ENCODE results near the gene PLIN5. TPM values are rescaled to one million over a fixed set of nuclear protein-coding genes. Genes with fewer than 3 reads are reported as not detected.

Gene PLIN5
- total and polyA plus RNA-seq, 8 donors = 30.6 to 533 (median 50.7) TPM

DNA sequence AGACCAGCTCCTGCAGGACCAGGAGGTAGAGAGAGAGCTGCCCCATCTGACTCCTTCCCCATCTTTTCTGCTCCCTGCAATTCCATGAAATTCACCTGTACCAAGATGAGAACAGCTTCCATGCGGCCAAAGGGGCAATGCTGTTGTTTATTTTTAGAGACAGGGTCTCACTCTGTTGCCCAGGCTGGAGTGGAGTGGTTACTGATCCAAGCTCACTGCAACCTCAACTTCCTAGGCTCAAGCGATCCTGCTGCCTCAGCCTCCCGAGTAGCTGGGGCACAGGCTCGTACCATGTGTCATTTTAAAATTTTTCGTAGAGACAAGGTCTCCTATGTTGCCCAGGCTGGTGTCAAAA is 13.2 kb downstream of the PLIN5 start:
- Histone ChIP-seq H3K27ac (no peak overlapping the region), H3K4me1 (no peaks in the 10 kb centered on the region), H3K36me3 (no peaks in the 10 kb centered on the region), H3K9me3 (no peaks in the 10 kb centered on the region), H3K4me3 (no peak overlapping the region), H3K27me3 (no peaks in the 10 kb centered on the region)
- FAIRE-seq (no peak), DNase-seq (no peak), ATAC-seq (no peak)
- 90 to 96% methylated on average over 5 of the region's 5 CpGs for WGBS, 2 donors
- TF ChIP-seq, protein P1, sequence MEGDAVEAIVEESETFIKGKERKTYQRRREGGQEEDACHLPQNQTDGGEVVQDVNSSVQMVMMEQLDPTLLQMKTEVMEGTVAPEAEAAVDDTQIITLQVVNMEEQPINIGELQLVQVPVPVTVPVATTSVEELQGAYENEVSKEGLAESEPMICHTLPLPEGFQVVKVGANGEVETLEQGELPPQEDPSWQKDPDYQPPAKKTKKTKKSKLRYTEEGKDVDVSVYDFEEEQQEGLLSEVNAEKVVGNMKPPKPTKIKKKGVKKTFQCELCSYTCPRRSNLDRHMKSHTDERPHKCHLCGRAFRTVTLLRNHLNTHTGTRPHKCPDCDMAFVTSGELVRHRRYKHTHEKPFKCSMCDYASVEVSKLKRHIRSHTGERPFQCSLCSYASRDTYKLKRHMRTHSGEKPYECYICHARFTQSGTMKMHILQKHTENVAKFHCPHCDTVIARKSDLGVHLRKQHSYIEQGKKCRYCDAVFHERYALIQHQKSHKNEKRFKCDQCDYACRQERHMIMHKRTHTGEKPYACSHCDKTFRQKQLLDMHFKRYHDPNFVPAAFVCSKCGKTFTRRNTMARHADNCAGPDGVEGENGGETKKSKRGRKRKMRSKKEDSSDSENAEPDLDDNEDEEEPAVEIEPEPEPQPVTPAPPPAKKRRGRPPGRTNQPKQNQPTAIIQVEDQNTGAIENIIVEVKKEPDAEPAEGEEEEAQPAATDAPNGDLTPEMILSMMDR (IDR thresholded peaks at IDR 0.05) = no peak
- intact Hi-C loops (cut with DNase I) = no loop called here

DNA sequence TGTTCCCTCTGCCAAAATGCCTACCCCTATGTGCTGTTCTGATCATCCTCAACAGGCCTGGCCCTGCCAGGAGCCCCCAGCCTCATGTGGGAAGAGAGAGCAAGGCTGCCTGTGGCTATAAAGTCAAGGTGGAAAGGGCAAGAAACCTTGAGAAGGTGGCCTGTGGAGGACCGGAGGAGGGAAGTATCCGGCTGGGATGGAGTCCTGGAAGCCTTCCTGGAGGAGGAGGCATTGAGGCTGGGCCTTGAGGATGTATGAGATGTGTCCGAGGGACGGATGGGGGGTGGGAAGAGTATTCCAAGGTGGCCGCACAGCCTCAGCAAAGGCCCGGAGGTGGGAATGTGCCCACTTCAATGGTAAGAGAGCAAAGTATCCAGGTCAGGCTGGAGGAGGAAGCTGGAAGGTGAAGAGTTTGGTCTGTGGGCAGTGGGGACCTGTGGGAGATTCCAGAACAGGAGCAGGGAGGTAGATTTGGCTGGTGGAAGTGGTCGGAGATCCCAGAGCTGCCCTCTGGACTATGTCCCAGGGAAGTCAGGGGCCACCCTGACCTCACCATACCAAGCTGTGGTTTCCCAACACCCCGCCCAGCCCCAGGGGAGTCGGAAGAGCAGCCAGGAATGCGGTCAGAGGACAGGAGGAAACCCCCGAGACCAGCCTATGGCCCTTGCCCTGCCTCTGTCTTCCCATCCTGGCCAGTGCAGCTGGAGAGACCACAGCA is 13.7 kb downstream of the PLIN5 start:
- H3K27me3 ChIP-seq = no peaks in the 10 kb centered on the region
- FAIRE-seq (no peak), DNase-seq (no peak), ATAC-seq (no peak)
- no peaks in the 10 kb centered on the region for H3K9me3 ChIP-seq
- no peak overlapping the region for H3K4me3 ChIP-seq
- intact Hi-C loops (cut with DNase I) = no loop called here
- no peaks in the 10 kb centered on the region for H3K36me3 ChIP-seq
- H3K27ac ChIP-seq = no peak overlapping the region
- no peaks in the 10 kb centered on the region for H3K4me1 ChIP-seq
- TF ChIP-seq, protein P1 (IDR thresholded peaks at IDR 0.05) = no peak
- WGBS, 2 donors = 87% methylated on average over 11 of the region's 11 CpGs

DNA sequence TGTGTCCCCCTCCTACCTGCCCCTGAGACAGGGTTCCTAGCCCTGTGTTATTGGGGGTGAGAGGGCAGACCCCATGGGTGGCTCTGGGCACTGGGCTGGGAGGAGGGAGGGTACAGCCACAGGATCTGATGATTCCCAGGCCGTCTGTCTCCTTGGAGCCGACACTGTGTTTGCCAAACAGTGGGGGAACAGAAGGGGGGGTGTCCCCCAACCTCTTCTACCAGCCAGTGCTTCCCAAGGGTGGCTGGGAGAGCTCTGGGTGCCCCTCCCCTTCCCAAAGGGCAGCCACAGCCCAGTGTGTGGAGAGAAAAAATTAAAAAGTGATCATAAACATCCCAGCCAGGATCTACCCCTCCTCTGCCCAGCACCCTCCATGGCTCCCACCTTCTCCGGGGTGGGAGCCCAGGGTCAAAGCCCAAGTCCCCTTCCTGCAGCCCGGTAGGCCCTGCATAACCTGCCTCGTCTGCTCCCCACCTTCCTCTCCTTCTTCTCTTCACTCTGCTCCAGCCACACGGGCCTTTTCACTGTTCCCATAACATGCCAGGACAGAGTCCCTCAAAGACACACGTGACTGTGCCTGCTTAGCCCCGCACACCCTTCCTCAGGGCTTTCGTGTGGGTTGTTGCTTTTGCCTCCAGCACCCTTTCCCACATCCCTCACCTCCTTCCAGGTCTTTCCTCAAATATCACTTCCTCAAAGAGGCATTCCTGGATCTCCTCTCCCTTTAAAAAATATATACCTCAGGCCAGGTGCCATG is 15.3 kb downstream of the PLIN5 start:
- no peak for DNase-seq
- ATAC-seq = peak in 1 of 4 donors; percentile 5

DNA sequence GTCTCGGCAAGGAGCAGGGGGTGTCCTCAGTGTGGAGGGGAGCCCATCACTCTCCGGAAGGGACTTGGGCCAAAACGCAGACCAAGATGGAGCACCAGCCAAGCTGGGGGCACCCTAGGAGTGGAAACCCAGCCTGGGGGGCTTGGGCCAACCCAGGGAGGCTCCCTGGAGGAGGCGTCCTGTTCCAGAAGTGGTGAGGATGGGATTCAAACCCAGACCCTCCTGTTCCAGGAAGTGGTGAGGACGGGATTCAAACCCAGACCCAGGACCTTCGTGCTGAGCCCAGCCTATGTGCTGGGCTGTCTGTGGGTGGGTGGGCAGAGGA is 15.9 kb downstream of the PLIN5 start:
- TF ChIP-seq, protein P1 (IDR thresholded peaks at IDR 0.05) = no peak
- no peaks in the 10 kb centered on the region for H3K4me1 ChIP-seq
- ATAC-seq = no peak
- DNase-seq = peak in 1 of 6 donors; percentile 44
- no peak overlapping the region for H3K27ac ChIP-seq
- no peaks in the 10 kb centered on the region for H3K36me3 ChIP-seq
- no peaks in the 10 kb centered on the region for H3K27me3 ChIP-seq
- no peak for FAIRE-seq
- intact Hi-C loops (cut with DNase I) = no loop called here
- H3K4me3 ChIP-seq = no peak overlapping the region
- 91 to 95% methylated on average over 6 of the region's 6 CpGs for WGBS, 2 donors
- H3K9me3 ChIP-seq = no peaks in the 10 kb centered on the region

More for the DNA sequence above, 15.3 kb downstream of the PLIN5 start:
- no peak overlapping the region for H3K27ac ChIP-seq
- H3K36me3 ChIP-seq = no peaks in the 10 kb centered on the region
- WGBS, 2 donors = 76 to 79% methylated on average over 9 of the region's 9 CpGs
- H3K4me1 ChIP-seq = no peaks in the 10 kb centered on the region
- H3K4me3 ChIP-seq = no peak overlapping the region
- no peaks in the 10 kb centered on the region for H3K27me3 ChIP-seq
- FAIRE-seq = no peak
- TF ChIP-seq, protein P1 (IDR thresholded peaks at IDR 0.05) = no peak
- intact Hi-C loops (cut with DNase I) = no loop called here
- H3K9me3 ChIP-seq = no peaks in the 10 kb centered on the region
